ENCODE data around the gene RBM15.

RBM15 gene
- total RNA-seq: 116 to 119 reads per million in 2 donors

- DNase-seq: peak; percentile 84 to 100 (median 95)
These were observed at the start of gene RBM15 for GRCh38 chr1:110338886-110339406. RBM15 (plus strand) TSS chr1:110339377; CDS start chr1:110339406, 29 bp downstream.

DNA sequence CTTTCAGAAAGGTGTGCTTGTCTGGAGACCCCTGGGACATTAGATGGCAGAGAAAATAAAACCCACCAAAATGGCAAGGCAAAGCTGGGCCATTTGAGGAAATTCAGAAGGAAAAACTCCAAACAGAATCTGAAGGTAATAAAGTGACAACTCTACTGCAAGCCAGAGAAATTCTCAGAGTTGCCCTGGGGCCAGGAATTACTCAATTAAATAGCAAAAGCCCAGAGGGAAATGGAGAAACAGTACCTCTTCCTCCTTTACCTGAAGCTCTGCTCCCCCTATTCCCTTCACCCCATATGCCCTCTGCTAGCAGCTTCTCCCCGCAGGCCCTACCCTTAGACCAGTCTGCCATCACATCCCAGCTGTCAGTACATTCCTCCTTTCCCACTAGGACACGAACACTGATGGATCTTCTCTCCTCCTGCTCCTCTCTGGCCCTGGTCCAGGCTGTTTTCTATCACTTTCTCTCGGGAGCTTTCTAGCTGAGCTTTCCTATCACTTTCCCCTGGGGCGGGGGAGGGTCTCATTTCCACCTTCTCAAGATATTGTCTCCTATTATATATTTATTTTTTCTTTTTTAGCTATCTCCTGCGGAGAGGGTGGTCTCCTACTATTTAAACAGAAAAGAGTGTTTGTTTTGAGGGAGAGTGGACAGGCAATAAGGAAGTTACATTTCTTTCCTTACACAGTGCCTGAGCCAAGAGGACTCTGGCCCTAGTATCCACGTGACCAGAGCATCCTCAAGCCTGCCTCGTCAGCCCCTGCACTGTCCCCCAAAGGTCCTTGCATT is 47.7 kb upstream of the RBM15 start:
- no peak for DNase-seq

- DNase-seq: no peak
These were observed 47.0 kb upstream of the RBM15 start for GRCh38 chr1:110292031-110292741.

- no peak for DNase-seq
These were observed 45.5 kb upstream of the RBM15 start for GRCh38 chr1:110293601-110294104.

DNA sequence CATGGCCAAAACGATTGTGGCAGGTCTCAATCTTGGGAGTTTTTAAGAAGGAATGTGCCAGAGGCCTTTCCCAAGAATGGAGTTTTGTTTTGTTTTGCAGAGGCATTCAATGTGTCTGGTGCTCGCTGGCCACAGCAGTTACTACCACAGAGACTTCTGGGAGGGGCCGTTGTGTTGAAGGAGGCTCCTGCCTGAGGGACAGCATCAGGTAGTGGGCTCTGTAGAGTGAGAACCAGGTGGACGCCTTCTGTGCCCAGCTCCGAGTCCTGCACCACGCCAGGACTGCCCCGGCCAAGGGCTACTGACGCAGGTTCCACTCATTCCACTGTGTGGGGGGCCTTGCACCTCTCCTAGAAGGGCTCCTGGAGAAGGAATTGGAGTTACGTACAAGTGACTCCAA is 44.9 kb upstream of the RBM15 start:
- DNase-seq: no peak

GRCh38 chr1:110298991-110299390 is 40.2 kb upstream of the RBM15 start:
- DNase-seq: no peak

DNA sequence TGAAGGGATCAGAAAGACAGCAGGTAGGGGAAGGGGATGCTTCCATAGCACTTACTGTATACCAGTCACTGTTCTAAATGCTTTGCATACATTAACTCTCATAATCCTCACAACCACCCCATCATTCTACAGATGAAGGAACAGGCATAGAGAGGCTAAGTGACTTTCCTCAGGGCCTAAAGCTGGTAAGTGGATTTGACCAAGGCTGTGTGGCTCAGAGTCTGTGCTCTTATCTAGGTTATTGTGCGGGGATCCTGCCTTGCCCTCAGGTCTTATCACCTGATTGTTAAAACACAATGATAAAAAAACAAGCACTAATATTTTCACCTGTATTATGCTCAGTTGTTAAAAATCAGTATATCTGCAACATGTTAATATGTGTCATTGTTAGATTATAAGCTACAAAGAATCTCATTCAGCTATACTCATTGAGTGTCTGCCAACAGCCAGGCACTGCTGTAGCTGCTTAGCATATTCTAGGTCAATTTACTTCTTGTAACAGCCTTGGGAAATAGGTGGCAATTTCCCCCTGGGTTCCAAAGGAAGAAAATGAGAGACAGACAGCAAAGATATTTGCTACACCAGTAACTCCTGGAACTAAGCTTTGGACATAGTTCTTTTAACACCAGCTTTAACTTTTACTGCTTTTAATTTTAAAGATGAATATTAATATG is 38.6 kb upstream of the RBM15 start:
- DNase-seq: no peak

DNA sequence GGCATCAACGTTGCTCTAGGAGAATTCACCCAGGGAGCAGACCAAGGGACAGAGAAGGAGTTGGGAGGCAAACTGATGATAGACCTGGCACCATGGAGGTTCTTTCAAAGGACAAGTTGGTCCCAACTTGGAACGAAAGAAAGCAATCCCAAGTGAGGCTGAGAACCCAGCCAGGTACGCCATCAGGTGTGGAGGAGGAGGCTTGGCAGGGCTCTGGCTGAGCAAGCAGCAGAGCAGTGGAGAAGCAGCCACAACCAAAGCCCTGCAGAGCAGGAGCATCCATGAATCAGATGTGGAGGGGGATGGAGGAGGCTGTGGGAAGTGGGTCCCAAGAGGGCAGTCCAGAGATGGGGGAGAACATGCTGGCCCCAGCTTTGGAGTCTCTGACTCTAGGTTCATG is 36.3 kb upstream of the RBM15 start:
- DNase-seq: no peak

DNA sequence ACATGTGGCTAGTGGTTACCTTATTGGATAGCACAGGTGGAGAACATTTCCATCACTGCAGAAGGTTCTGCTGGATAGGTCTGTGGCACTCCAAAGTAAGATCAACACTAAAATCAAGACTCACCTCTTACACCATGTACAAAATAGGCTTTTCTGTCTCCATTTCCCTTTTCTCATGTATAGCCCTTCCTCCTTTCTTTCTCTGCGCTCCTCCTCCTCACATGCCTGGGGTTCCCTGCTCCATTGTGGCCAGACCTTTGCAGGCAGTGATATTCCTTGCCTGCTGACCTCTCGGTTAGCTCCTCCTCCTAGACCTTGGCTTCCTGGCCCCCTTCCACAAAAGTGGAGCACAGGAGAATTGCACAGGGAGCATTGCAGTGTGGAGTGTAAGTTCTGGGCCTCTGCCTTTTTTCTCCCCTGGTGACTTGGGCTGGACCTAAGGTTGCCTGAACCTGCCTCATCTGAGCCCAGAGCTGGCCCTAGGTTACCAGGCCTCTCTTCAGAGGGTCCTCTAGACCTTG is 33.2 kb upstream of the RBM15 start:
- DNase-seq: no peak

DNA sequence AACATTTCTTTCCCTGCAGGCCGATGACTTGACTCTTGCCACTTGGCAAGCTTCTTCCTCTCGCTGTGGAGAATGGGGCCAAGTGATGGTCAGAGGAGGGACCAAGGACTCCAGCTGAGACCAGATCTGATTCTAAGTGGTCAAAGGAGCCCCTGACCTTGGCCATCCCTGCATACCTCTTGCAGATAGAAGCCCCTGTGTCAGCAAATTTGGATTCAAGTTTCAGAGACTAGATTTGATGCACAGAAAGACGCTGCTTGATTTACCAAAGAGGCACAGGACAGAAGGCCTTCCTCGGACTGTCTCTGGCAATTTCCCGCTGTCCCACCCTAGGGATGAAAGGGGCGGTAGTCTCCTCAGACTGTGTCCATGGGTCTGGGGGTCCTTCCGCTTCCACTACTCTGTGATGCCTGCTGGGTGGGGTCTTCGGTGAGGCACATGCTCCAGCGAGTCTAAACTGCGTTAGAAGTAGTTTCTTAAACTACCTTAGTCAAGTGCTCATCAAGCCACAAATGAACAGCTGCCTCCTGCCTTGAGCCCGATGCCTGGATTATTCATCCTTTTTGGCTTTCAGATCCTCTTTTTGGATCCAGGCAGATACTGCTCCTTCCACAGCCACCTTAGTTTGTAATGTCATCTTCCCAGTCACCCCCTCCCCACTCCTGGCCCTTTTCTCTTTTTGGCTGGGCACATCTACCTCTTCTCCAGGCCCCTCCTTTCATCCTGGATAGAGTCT is 31.8 kb upstream of the RBM15 start:
- no peak for DNase-seq

- DNase-seq: no peak
These were observed 30.9 kb upstream of the RBM15 start for GRCh38 chr1:110308247-110308646.

DNA sequence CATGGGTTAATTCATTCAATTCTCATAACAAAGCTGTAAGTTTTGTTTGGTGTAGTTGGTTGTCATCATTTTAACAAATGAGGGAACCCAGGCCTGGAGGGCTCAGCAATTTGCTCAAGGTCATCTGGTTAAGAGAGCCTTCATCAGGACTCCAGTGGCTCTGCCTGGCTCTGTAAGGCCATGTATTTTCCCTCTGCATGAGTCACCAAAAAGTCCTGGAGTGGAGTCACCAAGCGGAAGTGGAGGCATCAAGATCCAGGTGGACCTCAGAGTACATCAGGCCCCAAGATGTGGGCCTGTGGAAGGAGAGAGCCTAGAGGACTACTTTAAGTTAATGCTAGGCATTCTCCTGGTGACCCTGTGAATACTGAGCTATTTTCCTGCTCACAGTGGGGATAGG is 30.0 kb upstream of the RBM15 start:
- no peak for DNase-seq

DNA sequence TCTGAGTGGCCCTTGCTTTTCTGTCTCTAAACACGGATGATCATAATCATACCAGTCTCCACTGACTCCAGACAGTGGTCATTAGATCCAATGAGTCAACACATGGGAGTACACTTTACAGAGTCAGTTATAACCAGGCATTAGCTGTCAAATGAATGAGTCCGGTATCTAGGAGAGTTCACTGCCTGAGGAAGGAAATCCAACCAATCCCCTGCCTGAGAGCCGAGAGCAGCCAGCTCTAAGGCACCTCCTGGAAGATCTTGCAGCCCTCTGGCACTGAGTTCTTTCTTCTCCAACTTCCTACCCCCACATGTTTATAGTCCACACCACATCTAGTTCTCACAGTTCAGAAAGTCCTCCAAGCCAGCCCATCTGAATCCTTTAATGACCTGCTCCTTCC is 29.4 kb upstream of the RBM15 start:
- DNase-seq: no peak

- DNase-seq: no peak
These were observed 28.9 kb upstream of the RBM15 start for GRCh38 chr1:110310300-110310699.

DNA sequence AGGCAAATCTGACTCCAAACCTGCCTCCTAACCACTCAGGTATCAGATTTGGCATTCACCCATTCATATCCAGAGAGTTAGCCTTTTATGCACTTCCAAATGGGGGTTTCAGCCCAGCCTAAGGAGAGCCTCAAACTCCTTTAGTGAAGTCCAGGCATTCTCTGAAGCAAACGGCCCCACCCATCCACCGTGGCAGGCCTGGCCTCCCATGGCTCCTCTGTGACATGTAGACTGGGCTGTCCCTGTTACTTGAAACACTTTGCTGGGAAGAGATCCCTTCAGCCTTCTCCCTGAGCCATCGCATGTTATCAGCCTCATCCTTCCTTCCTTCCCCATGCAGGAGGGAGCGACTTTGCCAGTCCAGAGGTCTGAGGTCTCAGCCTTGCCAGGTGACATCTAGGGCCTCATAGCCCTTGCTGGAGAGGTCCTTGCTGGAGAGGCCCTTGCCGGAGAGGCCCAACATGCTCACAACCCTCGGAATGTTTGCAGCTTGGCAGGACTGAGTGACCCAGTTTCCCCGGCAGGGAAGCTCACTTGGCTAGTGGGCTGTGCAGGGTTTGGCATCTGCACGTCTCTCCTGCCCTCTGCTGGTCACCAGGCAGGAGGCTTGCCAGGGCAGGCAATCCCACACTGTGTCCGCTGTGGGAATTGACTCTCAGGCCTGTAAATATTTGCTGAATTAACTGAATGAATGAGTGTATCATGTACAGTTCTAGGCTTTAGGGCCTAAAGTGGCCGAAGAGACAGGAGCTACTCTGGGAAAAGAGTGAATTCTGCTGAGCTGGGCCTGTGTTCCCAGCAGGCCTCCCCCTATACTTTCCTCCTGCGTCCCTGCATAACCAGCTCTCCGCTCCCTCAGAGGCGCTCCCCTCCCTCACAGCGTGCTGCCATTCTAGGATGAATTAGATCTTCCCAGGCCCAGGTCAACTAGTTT is 26.7 kb upstream of the RBM15 start:
- peak; percentile 33 to 69 (median 60) for DNase-seq

GRCh38 chr1:110316735-110317134 is 22.4 kb upstream of the RBM15 start:
- no peak for DNase-seq

DNA sequence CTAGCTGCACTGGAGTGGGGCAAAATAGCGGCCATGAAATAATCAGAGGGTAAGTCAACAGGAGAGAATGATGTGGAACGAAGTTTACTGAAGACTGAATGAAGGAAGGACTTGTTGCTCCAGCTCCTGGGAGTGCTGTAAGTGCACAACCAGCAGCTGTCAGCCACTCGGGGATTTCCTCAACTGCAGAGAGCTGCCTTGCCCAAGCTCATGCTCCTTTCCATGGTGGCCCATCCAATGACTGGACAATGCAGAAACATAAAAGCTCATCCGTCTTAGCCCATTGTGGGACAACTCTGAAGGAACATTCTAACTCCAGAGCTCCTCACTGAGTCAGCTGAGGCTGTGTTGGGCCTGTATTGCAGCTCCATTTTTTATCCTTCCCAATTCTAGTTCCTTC is 21.1 kb upstream of the RBM15 start:
- DNase-seq: no peak

GRCh38 chr1:110319332-110320167 is 19.6 kb upstream of the RBM15 start:
- no peak for DNase-seq

- no peak for DNase-seq
These were observed 19.0 kb upstream of the RBM15 start for GRCh38 chr1:110320168-110320518.

- no peak for DNase-seq
These were observed 18.1 kb upstream of the RBM15 start for GRCh38 chr1:110321045-110321444.
